Measurements from ENCODE around the gene C2orf42. TPM values are rescaled to one million over a fixed set of nuclear protein-coding genes. Genes with fewer than 3 reads are reported as not detected.
A peak's percentile ranks its signal among the peaks of the same experiment; 100 is the strongest.

Gene C2orf42
- total and polyA plus RNA-seq, 10 of the 15 experiments (the other 5 are each of a cell fraction or from before 2014, with no cell fraction given) = 5.5 to 19.8 (median 11.5) TPM

DNA sequence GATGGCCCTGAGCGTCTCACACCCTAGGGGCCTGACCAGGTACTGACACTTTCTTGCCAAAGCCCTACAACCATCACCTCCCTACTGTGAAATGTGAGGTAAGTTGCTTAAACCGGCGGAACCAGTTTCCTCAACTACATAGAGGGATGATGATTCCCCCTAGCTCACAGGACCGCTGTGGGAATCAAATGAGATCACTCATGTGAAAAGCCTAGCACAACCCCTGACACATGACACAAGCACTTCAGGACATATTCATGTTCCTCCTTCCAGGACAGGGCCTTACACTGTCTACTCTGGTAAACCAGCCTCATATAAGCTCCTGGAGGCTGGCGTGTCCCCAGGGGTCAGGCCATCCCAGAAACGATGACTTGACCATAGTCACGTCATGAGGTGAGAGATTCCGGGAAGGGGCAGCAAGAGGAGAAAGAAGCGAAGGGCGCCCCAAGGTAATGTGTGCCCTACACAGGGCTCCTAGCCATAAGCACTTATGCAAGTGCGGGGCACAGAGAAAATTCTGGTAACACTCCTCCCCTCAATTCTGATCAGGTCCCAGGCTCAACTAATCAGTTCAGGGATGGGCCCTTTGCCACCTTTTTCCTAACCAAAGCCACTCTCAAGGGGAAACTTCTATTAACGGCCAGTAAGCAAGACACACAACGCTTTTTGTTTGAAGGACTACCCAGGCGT, 49.5 kb downstream of the C2orf42 start (continued):
- TF ChIP-seq NR2C2 (IDR thresholded peaks at IDR 0.05; ENCODE audit: borderline replicate concordance, control insufficient read depth, insufficient read length, low read depth) = no peak
- TF ChIP-seq, protein P1, sequence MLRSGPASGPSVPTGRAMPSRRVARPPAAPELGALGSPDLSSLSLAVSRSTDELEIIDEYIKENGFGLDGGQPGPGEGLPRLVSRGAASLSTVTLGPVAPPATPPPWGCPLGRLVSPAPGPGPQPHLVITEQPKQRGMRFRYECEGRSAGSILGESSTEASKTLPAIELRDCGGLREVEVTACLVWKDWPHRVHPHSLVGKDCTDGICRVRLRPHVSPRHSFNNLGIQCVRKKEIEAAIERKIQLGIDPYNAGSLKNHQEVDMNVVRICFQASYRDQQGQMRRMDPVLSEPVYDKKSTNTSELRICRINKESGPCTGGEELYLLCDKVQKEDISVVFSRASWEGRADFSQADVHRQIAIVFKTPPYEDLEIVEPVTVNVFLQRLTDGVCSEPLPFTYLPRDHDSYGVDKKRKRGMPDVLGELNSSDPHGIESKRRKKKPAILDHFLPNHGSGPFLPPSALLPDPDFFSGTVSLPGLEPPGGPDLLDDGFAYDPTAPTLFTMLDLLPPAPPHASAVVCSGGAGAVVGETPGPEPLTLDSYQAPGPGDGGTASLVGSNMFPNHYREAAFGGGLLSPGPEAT (IDR thresholded peaks at IDR 0.05; ENCODE audit: low read depth) = peak; percentile 84
- peak; percentile 55; the same call in 1 of the 2 replicates for TF ChIP-seq ZNF24 (IDR thresholded peaks at IDR 0.05)
- TF ChIP-seq SP1 (IDR thresholded peaks at IDR 0.05; ENCODE audit: low read depth, low read length) = no peak
- TF ChIP-seq, protein P2, sequence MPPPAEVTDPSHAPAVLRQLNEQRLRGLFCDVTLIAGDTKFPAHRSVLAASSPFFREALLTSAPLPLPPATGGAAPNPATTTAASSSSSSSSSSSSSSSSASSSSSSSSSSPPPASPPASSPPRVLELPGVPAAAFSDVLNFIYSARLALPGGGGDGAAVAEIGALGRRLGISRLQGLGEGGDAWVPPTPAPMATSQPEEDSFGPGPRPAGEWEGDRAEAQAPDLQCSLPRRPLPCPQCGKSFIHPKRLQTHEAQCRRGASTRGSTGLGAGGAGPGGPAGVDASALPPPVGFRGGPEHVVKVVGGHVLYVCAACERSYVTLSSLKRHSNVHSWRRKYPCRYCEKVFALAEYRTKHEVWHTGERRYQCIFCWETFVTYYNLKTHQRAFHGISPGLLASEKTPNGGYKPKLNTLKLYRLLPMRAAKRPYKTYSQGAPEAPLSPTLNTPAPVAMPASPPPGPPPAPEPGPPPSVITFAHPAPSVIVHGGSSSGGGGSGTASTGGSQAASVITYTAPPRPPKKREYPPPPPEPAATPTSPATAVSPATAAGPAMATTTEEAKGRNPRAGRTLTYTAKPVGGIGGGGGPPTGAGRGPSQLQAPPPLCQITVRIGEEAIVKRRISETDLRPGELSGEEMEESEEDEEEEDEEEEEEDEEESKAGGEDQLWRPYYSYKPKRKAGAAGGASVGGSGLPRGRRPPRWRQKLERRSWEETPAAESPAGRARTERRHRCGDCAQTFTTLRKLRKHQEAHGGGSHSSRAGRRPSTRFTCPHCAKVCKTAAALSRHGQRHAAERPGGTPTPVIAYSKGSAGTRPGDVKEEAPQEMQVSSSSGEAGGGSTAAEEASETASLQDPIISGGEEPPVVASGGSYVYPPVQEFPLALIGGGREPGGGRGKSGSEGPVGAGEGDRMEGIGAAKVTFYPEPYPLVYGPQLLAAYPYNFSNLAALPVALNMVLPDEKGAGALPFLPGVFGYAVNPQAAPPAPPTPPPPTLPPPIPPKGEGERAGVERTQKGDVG (CRISPR knock-in tag; IDR thresholded peaks at IDR 0.05) = no peak
- 0 out of 2 replicates have a peak, but pooled peaks have one; percentile 35 for TF ChIP-seq MEF2A (IDR thresholded peaks at IDR 0.05; ENCODE audit: insufficient read depth, low read depth, low read length)
- TF ChIP-seq, protein P3, sequence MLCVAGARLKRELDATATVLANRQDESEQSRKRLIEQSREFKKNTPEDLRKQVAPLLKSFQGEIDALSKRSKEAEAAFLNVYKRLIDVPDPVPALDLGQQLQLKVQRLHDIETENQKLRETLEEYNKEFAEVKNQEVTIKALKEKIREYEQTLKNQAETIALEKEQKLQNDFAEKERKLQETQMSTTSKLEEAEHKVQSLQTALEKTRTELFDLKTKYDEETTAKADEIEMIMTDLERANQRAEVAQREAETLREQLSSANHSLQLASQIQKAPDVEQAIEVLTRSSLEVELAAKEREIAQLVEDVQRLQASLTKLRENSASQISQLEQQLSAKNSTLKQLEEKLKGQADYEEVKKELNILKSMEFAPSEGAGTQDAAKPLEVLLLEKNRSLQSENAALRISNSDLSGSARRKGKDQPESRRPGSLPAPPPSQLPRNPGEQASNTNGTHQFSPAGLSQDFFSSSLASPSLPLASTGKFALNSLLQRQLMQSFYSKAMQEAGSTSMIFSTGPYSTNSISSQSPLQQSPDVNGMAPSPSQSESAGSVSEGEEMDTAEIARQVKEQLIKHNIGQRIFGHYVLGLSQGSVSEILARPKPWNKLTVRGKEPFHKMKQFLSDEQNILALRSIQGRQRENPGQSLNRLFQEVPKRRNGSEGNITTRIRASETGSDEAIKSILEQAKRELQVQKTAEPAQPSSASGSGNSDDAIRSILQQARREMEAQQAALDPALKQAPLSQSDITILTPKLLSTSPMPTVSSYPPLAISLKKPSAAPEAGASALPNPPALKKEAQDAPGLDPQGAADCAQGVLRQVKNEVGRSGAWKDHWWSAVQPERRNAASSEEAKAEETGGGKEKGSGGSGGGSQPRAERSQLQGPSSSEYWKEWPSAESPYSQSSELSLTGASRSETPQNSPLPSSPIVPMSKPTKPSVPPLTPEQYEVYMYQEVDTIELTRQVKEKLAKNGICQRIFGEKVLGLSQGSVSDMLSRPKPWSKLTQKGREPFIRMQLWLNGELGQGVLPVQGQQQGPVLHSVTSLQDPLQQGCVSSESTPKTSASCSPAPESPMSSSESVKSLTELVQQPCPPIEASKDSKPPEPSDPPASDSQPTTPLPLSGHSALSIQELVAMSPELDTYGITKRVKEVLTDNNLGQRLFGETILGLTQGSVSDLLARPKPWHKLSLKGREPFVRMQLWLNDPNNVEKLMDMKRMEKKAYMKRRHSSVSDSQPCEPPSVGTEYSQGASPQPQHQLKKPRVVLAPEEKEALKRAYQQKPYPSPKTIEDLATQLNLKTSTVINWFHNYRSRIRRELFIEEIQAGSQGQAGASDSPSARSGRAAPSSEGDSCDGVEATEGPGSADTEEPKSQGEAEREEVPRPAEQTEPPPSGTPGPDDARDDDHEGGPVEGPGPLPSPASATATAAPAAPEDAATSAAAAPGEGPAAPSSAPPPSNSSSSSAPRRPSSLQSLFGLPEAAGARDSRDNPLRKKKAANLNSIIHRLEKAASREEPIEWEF (IDR thresholded peaks at IDR 0.05; ENCODE audit: insufficient replicate concordance, low read depth, low read length) = peak; percentile 81
- peak; percentile 16 for TF ChIP-seq POLR2A (IDR thresholded peaks at IDR 0.05; ENCODE audit: low read depth, low read length)
- peak; percentile 61; the same call in 1 of the 2 replicates for TF ChIP-seq GATAD2B (conservative IDR thresholded peaks at IDR 0.05; ENCODE audit: low read depth)
- peak; percentile 91; the same call in 1 of the 2 replicates for TF ChIP-seq MTA3 (IDR thresholded peaks at IDR 0.05; ENCODE audit: borderline replicate concordance, low read length)
- TF ChIP-seq, protein P4, sequence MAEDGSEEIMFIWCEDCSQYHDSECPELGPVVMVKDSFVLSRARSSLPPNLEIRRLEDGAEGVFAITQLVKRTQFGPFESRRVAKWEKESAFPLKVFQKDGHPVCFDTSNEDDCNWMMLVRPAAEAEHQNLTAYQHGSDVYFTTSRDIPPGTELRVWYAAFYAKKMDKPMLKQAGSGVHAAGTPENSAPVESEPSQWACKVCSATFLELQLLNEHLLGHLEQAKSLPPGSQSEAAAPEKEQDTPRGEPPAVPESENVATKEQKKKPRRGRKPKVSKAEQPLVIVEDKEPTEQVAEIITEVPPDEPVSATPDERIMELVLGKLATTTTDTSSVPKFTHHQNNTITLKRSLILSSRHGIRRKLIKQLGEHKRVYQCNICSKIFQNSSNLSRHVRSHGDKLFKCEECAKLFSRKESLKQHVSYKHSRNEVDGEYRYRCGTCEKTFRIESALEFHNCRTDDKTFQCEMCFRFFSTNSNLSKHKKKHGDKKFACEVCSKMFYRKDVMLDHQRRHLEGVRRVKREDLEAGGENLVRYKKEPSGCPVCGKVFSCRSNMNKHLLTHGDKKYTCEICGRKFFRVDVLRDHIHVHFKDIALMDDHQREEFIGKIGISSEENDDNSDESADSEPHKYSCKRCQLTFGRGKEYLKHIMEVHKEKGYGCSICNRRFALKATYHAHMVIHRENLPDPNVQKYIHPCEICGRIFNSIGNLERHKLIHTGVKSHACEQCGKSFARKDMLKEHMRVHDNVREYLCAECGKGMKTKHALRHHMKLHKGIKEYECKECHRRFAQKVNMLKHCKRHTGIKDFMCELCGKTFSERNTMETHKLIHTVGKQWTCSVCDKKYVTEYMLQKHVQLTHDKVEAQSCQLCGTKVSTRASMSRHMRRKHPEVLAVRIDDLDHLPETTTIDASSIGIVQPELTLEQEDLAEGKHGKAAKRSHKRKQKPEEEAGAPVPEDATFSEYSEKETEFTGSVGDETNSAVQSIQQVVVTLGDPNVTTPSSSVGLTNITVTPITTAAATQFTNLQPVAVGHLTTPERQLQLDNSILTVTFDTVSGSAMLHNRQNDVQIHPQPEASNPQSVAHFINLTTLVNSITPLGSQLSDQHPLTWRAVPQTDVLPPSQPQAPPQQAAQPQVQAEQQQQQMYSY (CRISPR knock-in tag; IDR thresholded peaks at IDR 0.05) = no peak
- TF ChIP-seq FOS (IDR thresholded peaks at IDR 0.05; ENCODE audit: borderline replicate concordance, extremely low read depth, insufficient read length) = no peak
